IMR-90 (cell line): ENCODE data around the gene DUSP9. TPM values are rescaled to one million over a fixed set of nuclear protein-coding genes. Genes with fewer than 3 reads are reported as not detected.
"Not testable (repeated sequence)": the region's sequence is repeated elsewhere in the genome, so short reads cannot be mapped to it uniquely, and the experiment has no call there.

Source experiments
- ATAC-seq: fragments of 200-7000 bp; cut with Tn5 transposase; 2 replicates; pipeline ENCODE4 v1.9.1; 2020; ENCODE audit warnings: low read depth, mild to moderate bottlenecking, moderate library complexity
- BruUV-seq: library from RNA; stranded (reverse); fragments of 400-500 nt; replicated peaks from 2 replicates; lab custom pipeline; 2021; lab: Mats Ljungman, UMichigan
- CTCF ChIA-PET: fragments of 300-600 bp; formaldehyde crosslinking; extraction: SDS; loops from one replicate; lab custom pipeline; 2021; ENCODE audit warnings: antibody characterized with exemption; lab: Yijun Ruan, JAX
- POLR2A ChIA-PET: fragments of 300-600 bp; sonication (Branson Sonifier 250); formaldehyde crosslinking; loops from one replicate; lab custom pipeline; 2022; ENCODE audit warnings: antibody characterized with exemption; ENCODE audit not compliant: unreplicated experiment; lab: Charles Lee
- DNase-seq: peaks from one replicate; pipeline ENCODE4 v3.0.0; 2013
- H2AFZ ChIP-seq: replicated peaks from 2 replicates; pipeline ENCODE3; 2013; ENCODE audit warnings: low read length, mild to moderate bottlenecking; ENCODE audit not compliant: poor library complexity
- H2AK5ac ChIP-seq: 2 replicates; pipeline ENCODE4 v1.6.1; 2013; ENCODE audit warnings: low read depth, low read length, inconsistent platforms
- H2AK9ac ChIP-seq: replicated peaks from 2 replicates; pipeline ENCODE3; 2013; ENCODE audit warnings: mild to moderate bottlenecking, low read depth, low read length, moderate library complexity; ENCODE audit not compliant: poor library complexity
- H2BK120ac ChIP-seq: 2 replicates; pipeline ENCODE4 v1.6.1; 2013; ENCODE audit warnings: low read depth, low read length, inconsistent platforms
- H2BK15ac ChIP-seq: 3 replicates; pipeline ENCODE4 v1.6.1; 2013; ENCODE audit warnings: low read depth, low read length, inconsistent platforms
- H2BK20ac ChIP-seq: 2 replicates; pipeline ENCODE4 v1.6.1; 2013; ENCODE audit warnings: low read depth, mild to moderate bottlenecking, inconsistent platforms, low read length, moderate library complexity
- H2BK5ac ChIP-seq: 2 replicates; pipeline ENCODE4 v1.6.1; 2013; ENCODE audit warnings: mild to moderate bottlenecking, low read depth, low read length, inconsistent platforms; ENCODE audit not compliant: poor library complexity, severe bottlenecking
- H3K14ac ChIP-seq: replicated peaks from 2 replicates; pipeline ENCODE4 v1.6.1; 2013; ENCODE audit warnings: low read depth, low read length, inconsistent platforms
- H3K18ac ChIP-seq: 2 replicates; pipeline ENCODE4 v1.6.1; 2013; ENCODE audit warnings: low read depth, low read length, control low read depth
- H3K23ac ChIP-seq: 2 replicates; pipeline ENCODE4 v1.6.1; 2013; ENCODE audit warnings: low read depth, low read length, inconsistent platforms
- H3K27ac ChIP-seq: 2 replicates; pipeline ENCODE4 v1.5.1; 2013; ENCODE audit warnings: mild to moderate bottlenecking, control low read depth, low read length; ENCODE audit not compliant: insufficient read depth
- H3K27me3 ChIP-seq: 2 replicates; pipeline ENCODE4 v1.6.1; 2013; ENCODE audit warnings: low read length; ENCODE audit not compliant: control insufficient read depth, insufficient read depth
- H3K36me3 ChIP-seq: 2 replicates; pipeline ENCODE4 v1.6.1; 2013; ENCODE audit warnings: low read length, mixed read lengths; ENCODE audit not compliant: control insufficient read depth, insufficient read depth
- H3K4ac ChIP-seq: 2 replicates; pipeline ENCODE4 v1.6.1; 2013; ENCODE audit warnings: low read depth, low read length, inconsistent platforms
- H3K4me1 ChIP-seq: 2 replicates; pipeline ENCODE4 v1.6.1; 2013; ENCODE audit warnings: low read length, mixed read lengths; ENCODE audit not compliant: control insufficient read depth, insufficient read depth
- H3K4me2 ChIP-seq: 2 replicates; pipeline ENCODE4 v1.6.1; 2013; ENCODE audit warnings: low read depth, mild to moderate bottlenecking, control low read depth, low read length, moderate library complexity
- H3K4me3 ChIP-seq: 2 replicates; pipeline ENCODE4 v1.5.1; 2013; ENCODE audit warnings: low read depth, mild to moderate bottlenecking, control low read depth, low read length, moderate library complexity; ENCODE audit not compliant: insufficient read depth
- H3K56ac ChIP-seq: 2 replicates; pipeline ENCODE4 v1.6.1; 2013; ENCODE audit warnings: low read length, inconsistent platforms; ENCODE audit not compliant: insufficient read depth; ENCODE audit errors: extremely low read depth
- H3K79me1 ChIP-seq, 2 experiments: 2 replicates each; pipeline ENCODE4 v1.6.1; 2013; ENCODE audit warnings: low read length in 2 of 2, inconsistent platforms in 1 of 2, low read depth in 1 of 2
- H3K9ac ChIP-seq: 2 replicates; pipeline ENCODE4 v1.6.1; 2013; ENCODE audit warnings: low read depth, low read length, control low read depth
- H3K9me1 ChIP-seq: 2 replicates; pipeline ENCODE4 v1.6.1; 2013; ENCODE audit warnings: low read length, inconsistent platforms; ENCODE audit not compliant: insufficient read depth
- H3K9me3 ChIP-seq: 2 replicates; pipeline ENCODE4 v1.6.1; 2013; ENCODE audit warnings: low read length; ENCODE audit not compliant: control insufficient read depth, insufficient read depth
- H4K20me1 ChIP-seq: 2 replicates; pipeline ENCODE4 v1.6.1; 2013; ENCODE audit warnings: low read length, inconsistent platforms; ENCODE audit not compliant: insufficient read depth
- H4K5ac ChIP-seq: 2 replicates; pipeline ENCODE4 v1.6.1; 2013; ENCODE audit warnings: mild to moderate bottlenecking, low read depth, low read length, control low read depth
- H4K8ac ChIP-seq, 2 experiments: 2 replicates each; pipeline ENCODE4 v1.6.1; 2013; ENCODE audit warnings: low read depth in 2 of 2, low read length in 2 of 2, control low read depth in 1 of 2, inconsistent platforms in 1 of 2
- H4K91ac ChIP-seq: 2 replicates; pipeline ENCODE4 v1.6.1; 2013; ENCODE audit warnings: low read depth, low read length, inconsistent platforms; ENCODE audit not compliant: insufficient read depth
- WGBS, 2 experiments: methylation state at CpG; one replicate each; pipeline versions ENCODE4 v1.1.5 to v1.1.7; 2013; ENCODE audit warnings: missing lambda C conversion rate in 2 of 2; ENCODE audit not compliant: insufficient read length in 1 of 2; ENCODE audit errors: extremely low coverage in 2 of 2; 5-methylcytosine and 5-hydroxymethylcytosine counted together
- dilution Hi-C: fragments of 300-500 bp; cut with HindIII; formaldehyde crosslinking; loops from one replicate; pipeline ENCODE4 v1.14.3; 2018; ENCODE audit warnings: low sequenced_read_pairs; ENCODE audit not compliant: unreplicated experiment
- in situ Hi-C: fragments of 300-500 bp; cut with MboI; formaldehyde crosslinking; loops from 3 replicates; pipeline ENCODE4 v1.14.3; 2019; ENCODE audit warnings: low sequenced_read_pairs, inconsistent platforms, mixed read lengths
- intact Hi-C: fragments of 100-400 bp; cut with micrococcal nuclease; formaldehyde crosslinking; loops from 2 replicates; pipeline ENCODE4 v1.10.0; 2022
- polyA plus RNA-seq, 3 experiments: library from polyadenylated mRNA; depleted of rRNA; stranded (reverse); fragments of >200 nt; gene quantifications; 2 replicates each; pipeline ENCODE4 v1.2.3, GENCODE V29; 2012; ENCODE audit warnings: low replicate concordance in 1 of 3
- total RNA-seq: library from RNA; depleted of rRNA; stranded (reverse); fragments of >200 nt; gene quantifications from 2 replicates; pipeline ENCODE4 v1.2.3, GENCODE V29; 2012

Gene DUSP9
- total and polyA plus RNA-seq, 2 of the 4 experiments (the other 2 are of a cell fraction) = under 0.01 to 0.09 TPM

- H4K5ac ChIP-seq, POLR2A ChIA-PET, H3K23ac ChIP-seq, H2BK20ac ChIP-seq, H3K79me1 ChIP-seq, H3K4me2 ChIP-seq, H3K14ac ChIP-seq, H3K9me3 ChIP-seq, H3K4me1 ChIP-seq, H2AFZ ChIP-seq, intact Hi-C loops, H3K9me1 ChIP-seq, H4K20me1 ChIP-seq, H4K91ac ChIP-seq, DNase-seq, H2BK5ac ChIP-seq, CTCF ChIA-PET, H3K4ac ChIP-seq, H3K36me3 ChIP-seq, H3K27me3 ChIP-seq, in situ Hi-C loops, H2BK15ac ChIP-seq, dilution Hi-C loops, H3K56ac ChIP-seq, H3K27ac ChIP-seq, ATAC-seq, H2BK120ac ChIP-seq, H3K18ac ChIP-seq, H3K9ac ChIP-seq, H2AK9ac ChIP-seq, H4K8ac ChIP-seq, BruUV-seq, H2AK5ac ChIP-seq, H3K4me3 ChIP-seq: not testable (repeated sequence)
- 93% methylated on average over 4 of the region's 10 CpGs; no CpG with 5 or more reads in 1 of the 2 experiments for WGBS, 2 experiments
These were observed 49.5 kb downstream of the DUSP9 start for GRCh38 chrX:153696538-153696937.

- H3K27me3 ChIP-seq, H2AK5ac ChIP-seq, H3K4me3 ChIP-seq, dilution Hi-C loops, H3K27ac ChIP-seq, CTCF ChIA-PET, H3K14ac ChIP-seq, H3K4me1 ChIP-seq, H3K23ac ChIP-seq, H4K91ac ChIP-seq, H2AK9ac ChIP-seq, H3K4ac ChIP-seq, H4K5ac ChIP-seq, H2BK20ac ChIP-seq, H3K9me3 ChIP-seq, H2BK120ac ChIP-seq, H4K8ac ChIP-seq, H3K56ac ChIP-seq, ATAC-seq, H3K9ac ChIP-seq, in situ Hi-C loops, intact Hi-C loops, BruUV-seq, H3K18ac ChIP-seq, H2AFZ ChIP-seq, H3K36me3 ChIP-seq, H2BK15ac ChIP-seq, H4K20me1 ChIP-seq, H3K79me1 ChIP-seq, POLR2A ChIA-PET, H3K9me1 ChIP-seq, H3K4me2 ChIP-seq, H2BK5ac ChIP-seq: not testable (repeated sequence)
- peak; percentile 13 for DNase-seq
- WGBS, 2 experiments = 89% methylated on average over 14 of the region's 16 CpGs; no CpG with 5 or more reads in 1 of the 2 experiments
These were observed 50.2 kb downstream of the DUSP9 start for GRCh38 chrX:153696986-153697722.
